ENCODE results near the gene KRT36.

- TF ChIP-seq, protein P1, sequence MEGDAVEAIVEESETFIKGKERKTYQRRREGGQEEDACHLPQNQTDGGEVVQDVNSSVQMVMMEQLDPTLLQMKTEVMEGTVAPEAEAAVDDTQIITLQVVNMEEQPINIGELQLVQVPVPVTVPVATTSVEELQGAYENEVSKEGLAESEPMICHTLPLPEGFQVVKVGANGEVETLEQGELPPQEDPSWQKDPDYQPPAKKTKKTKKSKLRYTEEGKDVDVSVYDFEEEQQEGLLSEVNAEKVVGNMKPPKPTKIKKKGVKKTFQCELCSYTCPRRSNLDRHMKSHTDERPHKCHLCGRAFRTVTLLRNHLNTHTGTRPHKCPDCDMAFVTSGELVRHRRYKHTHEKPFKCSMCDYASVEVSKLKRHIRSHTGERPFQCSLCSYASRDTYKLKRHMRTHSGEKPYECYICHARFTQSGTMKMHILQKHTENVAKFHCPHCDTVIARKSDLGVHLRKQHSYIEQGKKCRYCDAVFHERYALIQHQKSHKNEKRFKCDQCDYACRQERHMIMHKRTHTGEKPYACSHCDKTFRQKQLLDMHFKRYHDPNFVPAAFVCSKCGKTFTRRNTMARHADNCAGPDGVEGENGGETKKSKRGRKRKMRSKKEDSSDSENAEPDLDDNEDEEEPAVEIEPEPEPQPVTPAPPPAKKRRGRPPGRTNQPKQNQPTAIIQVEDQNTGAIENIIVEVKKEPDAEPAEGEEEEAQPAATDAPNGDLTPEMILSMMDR (conservative IDR thresholded peaks at IDR 0.05; ENCODE audit: low read depth in 2 of 2), result no peak
- no peak for TF ChIP-seq EZH2 (IDR thresholded peaks at IDR 0.05; ENCODE audit: low read depth, unreplicated experiment)
- no peak for TF ChIP-seq REST (IDR thresholded peaks at IDR 0.05; ENCODE audit: unreplicated experiment)
These were observed 2.6 kb upstream of the KRT36 start for GRCh38 chr17:41492351-41492750.
